Ishikawa (cell line): Measurements from ENCODE around the gene PPP4C.

ENCODE experiments used
- CREB1 ChIP-seq: IDR thresholded peaks from 2 replicates; pipeline ENCODE4 v1.6.1; 2012; ENCODE audit warnings: low read depth
- EGR1 ChIP-seq: IDR thresholded peaks from 2 replicates; pipeline ENCODE4 v1.6.1; 2012
- EP300 ChIP-seq: IDR thresholded peaks from 2 replicates; pipeline ENCODE4 v1.6.1; 2012; ENCODE audit warnings: borderline replicate concordance
- FOXM1 ChIP-seq: IDR thresholded peaks from 2 replicates; pipeline ENCODE4 v1.6.1; 2012; ENCODE audit warnings: low read depth, borderline replicate concordance
- RAD21 ChIP-seq: IDR thresholded peaks from 2 replicates; pipeline ENCODE4 v1.6.1; 2012; ENCODE audit warnings: low read depth
- TAF1 ChIP-seq: IDR thresholded peaks from 2 replicates; pipeline ENCODE4 v1.6.1; 2012; ENCODE audit warnings: low read depth, mild to moderate bottlenecking
- TCF12 ChIP-seq: IDR thresholded peaks from 2 replicates; pipeline ENCODE4 v1.6.1; 2012; ENCODE audit warnings: low read depth
- TEAD4 ChIP-seq: IDR thresholded peaks from 2 replicates; pipeline ENCODE4 v1.6.1; 2012
- YY1 ChIP-seq: IDR thresholded peaks from 2 replicates; pipeline ENCODE4 v1.6.1; 2012; ENCODE audit warnings: low read depth
- TF ChIP-seq, protein P1 (sequence below): IDR thresholded peaks from 2 replicates; pipeline ENCODE4 v1.6.1; 2012

DNA sequence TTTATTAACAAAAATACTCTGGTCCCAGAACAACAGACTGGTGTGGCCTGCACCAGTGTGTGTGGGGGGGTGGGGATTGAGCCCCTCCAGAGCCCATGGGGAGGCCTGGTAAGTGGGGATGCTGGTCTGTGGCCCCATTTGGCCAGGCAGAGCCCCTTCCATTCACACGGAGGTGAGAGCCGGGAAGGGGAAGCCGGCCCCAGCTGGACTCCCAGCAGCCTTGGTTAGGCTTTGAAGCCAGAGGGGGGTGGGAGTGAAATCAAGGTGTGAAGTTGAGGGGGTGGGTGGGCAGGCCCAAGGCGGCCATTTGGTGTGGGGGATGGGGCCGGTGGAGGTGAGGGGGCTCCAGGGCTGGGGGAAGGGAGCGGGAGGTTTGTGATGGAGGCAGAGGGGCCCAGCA, 10.0 kb downstream of the PPP4C start:
- TF ChIP-seq EP300 = no peak
- no peak for TF ChIP-seq TEAD4
- TF ChIP-seq TCF12 = no peak
- no peak for TF ChIP-seq TAF1
- TF ChIP-seq EGR1 = no peak
- no peak for TF ChIP-seq YY1
- TF ChIP-seq, protein P1, sequence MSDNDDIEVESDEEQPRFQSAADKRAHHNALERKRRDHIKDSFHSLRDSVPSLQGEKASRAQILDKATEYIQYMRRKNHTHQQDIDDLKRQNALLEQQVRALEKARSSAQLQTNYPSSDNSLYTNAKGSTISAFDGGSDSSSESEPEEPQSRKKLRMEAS = no peak
- TF ChIP-seq CREB1 = no peak
- TF ChIP-seq RAD21 = no peak
- TF ChIP-seq FOXM1 = no peak
